MM.1S (cell line): ENCODE data around the gene SBF1.

Experiments used
- EZH2phosphoT487 ChIP-seq: fragments of 300-600 bp; sonication (generic); IDR thresholded peaks from 2 replicates; pipeline ENCODE4 v1.6.1; 2018; ENCODE audit warnings: antibody characterized with exemption, low read length
- TF ChIP-seq, protein P1 (sequence below): fragments of 300-600 bp; sonication (generic); IDR thresholded peaks from 2 replicates; pipeline ENCODE4 v1.5.1; 2016; ENCODE audit warnings: antibody characterized with exemption, low read length, mixed read lengths

DNA sequence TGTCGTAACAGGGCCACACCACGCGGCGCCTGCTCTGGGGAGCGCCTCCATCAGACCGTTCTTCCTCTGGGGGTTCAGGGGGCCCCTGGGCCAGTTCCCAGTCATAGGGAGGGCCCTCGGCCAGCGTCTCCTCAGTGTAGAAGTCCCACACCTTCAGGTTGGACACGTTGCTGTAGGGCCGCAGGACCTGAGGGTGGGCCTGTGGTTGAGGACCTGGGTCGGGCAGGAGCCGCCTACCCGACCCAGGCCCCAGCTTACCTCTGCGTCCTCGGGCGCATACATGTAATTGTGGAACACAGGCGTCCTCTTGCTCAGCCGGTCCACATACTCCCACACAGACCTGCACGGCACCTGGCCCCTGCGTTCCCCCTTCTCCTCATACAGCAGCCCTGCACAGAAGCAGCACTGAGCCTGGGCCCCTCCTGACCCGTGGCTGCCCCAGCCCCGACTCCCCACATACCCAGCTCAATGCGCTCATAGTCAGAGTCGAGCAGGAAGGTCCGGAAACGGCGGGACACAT is 20.2 kb downstream of the SBF1 start:
- TF ChIP-seq, protein P1, sequence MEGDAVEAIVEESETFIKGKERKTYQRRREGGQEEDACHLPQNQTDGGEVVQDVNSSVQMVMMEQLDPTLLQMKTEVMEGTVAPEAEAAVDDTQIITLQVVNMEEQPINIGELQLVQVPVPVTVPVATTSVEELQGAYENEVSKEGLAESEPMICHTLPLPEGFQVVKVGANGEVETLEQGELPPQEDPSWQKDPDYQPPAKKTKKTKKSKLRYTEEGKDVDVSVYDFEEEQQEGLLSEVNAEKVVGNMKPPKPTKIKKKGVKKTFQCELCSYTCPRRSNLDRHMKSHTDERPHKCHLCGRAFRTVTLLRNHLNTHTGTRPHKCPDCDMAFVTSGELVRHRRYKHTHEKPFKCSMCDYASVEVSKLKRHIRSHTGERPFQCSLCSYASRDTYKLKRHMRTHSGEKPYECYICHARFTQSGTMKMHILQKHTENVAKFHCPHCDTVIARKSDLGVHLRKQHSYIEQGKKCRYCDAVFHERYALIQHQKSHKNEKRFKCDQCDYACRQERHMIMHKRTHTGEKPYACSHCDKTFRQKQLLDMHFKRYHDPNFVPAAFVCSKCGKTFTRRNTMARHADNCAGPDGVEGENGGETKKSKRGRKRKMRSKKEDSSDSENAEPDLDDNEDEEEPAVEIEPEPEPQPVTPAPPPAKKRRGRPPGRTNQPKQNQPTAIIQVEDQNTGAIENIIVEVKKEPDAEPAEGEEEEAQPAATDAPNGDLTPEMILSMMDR: no peak
- no peak for TF ChIP-seq EZH2phosphoT487
